Nephron progenitor cell (in vitro differentiated cells): Measurements from ENCODE around the gene MXRA8.

Source experiments
- DNase-seq: peaks from one replicate; pipeline ENCODE4 v3.0.0; 2021
- H3K27ac Mint-ChIP-seq: 2 replicates; pipeline ENCODE4 v1.8.0; 2021; ENCODE audit warnings: mild to moderate bottlenecking, moderate library complexity, mixed read lengths
- H3K27me3 Mint-ChIP-seq: 2 replicates; pipeline ENCODE4 v1.8.0; 2021; ENCODE audit warnings: mild to moderate bottlenecking, low read depth, mixed read lengths; ENCODE audit not compliant: poor library complexity
- H3K36me3 Mint-ChIP-seq: 2 replicates; pipeline ENCODE4 v1.8.0; 2021; ENCODE audit warnings: low read depth, mixed read lengths
- H3K4me1 Mint-ChIP-seq: 2 replicates; pipeline ENCODE4 v1.8.0; 2021; ENCODE audit warnings: mixed read lengths
- H3K4me3 Mint-ChIP-seq: 2 replicates; pipeline ENCODE4 v1.8.0; 2021; ENCODE audit warnings: mild to moderate bottlenecking, moderate library complexity, mixed read lengths
- H3K9me3 Mint-ChIP-seq: 2 replicates; pipeline ENCODE4 v1.8.0; 2021; ENCODE audit warnings: mild to moderate bottlenecking, moderate library complexity, mixed read lengths
- CTCF ChIP-seq: fragments of 200-600 bp; sonication (generic); IDR thresholded peaks from 2 replicates; pipeline ENCODE4 v1.5.0; 2021; ENCODE audit warnings: antibody characterized with exemption

The MXRA8 gene

GRCh38 chr1:1307923-1308755, 50.2 kb downstream of the MXRA8 start, which contains the start of the genes ACAP3 and PUSL1:
ACAP3 (minus strand) TSS chr1:1307930; CDS start chr1:1307815, 115 bp downstream.
PUSL1 (plus strand) TSS chr1:1308597; CDS start chr1:1308644, 47 bp downstream.
- peak within 1 kb of the TSS; percentile 85 for H3K4me3 Mint-ChIP-seq
- H3K4me1 Mint-ChIP-seq = peaks cover 27% of the 10 kb centered on the region
- TF ChIP-seq CTCF = no peak
- no peak within 1 kb of the TSS for H3K27ac Mint-ChIP-seq
- peaks cover 6% of the 10 kb centered on the region for H3K27me3 Mint-ChIP-seq
- DNase-seq = peak; percentile 86
- H3K36me3 Mint-ChIP-seq = no peaks in the 10 kb centered on the region
- H3K9me3 Mint-ChIP-seq = no peaks in the 10 kb centered on the region

GRCh38 chr1:1307261-1307922, 51.0 kb downstream of the MXRA8 start:
- H3K9me3 Mint-ChIP-seq = no peaks in the 10 kb centered on the region
- DNase-seq = no peak
- peaks cover 6% of the 10 kb centered on the region for H3K27me3 Mint-ChIP-seq
- no peak for TF ChIP-seq CTCF
- H3K4me1 Mint-ChIP-seq = peaks cover 27% of the 10 kb centered on the region
- peak overlapping the region; percentile 85 for H3K4me3 Mint-ChIP-seq
- no peaks in the 10 kb centered on the region for H3K36me3 Mint-ChIP-seq
- no peak overlapping the region for H3K27ac Mint-ChIP-seq

GRCh38 chr1:1306661-1307260, 51.6 kb downstream of the MXRA8 start:
- no peak overlapping the region for H3K27ac Mint-ChIP-seq
- H3K27me3 Mint-ChIP-seq = peaks cover 6% of the 10 kb centered on the region
- no peaks in the 10 kb centered on the region for H3K9me3 Mint-ChIP-seq
- DNase-seq = no peak
- H3K4me3 Mint-ChIP-seq = peak overlapping the region; percentile 85
- peaks cover 27% of the 10 kb centered on the region for H3K4me1 Mint-ChIP-seq
- no peaks in the 10 kb centered on the region for H3K36me3 Mint-ChIP-seq
- no peak for TF ChIP-seq CTCF

GRCh38 chr1:1306070-1306660, 52.2 kb downstream of the MXRA8 start:
- H3K36me3 Mint-ChIP-seq = no peaks in the 10 kb centered on the region
- H3K4me1 Mint-ChIP-seq = peaks cover 27% of the 10 kb centered on the region
- peaks cover 6% of the 10 kb centered on the region for H3K27me3 Mint-ChIP-seq
- H3K9me3 Mint-ChIP-seq = no peaks in the 10 kb centered on the region
- DNase-seq = no peak
- TF ChIP-seq CTCF = no peak
- peak overlapping the region; percentile 85 for H3K4me3 Mint-ChIP-seq
- H3K27ac Mint-ChIP-seq = peak overlapping the region; percentile 51

GRCh38 chr1:1305300-1306069, 52.9 kb downstream of the MXRA8 start:
- peaks cover 27% of the 10 kb centered on the region for H3K4me1 Mint-ChIP-seq
- peak overlapping the region; percentile 51 for H3K27ac Mint-ChIP-seq
- H3K4me3 Mint-ChIP-seq = peak overlapping the region; percentile 85
- H3K27me3 Mint-ChIP-seq = peaks cover 3% of the 10 kb centered on the region
- TF ChIP-seq CTCF = no peak
- no peaks in the 10 kb centered on the region for H3K9me3 Mint-ChIP-seq
- H3K36me3 Mint-ChIP-seq = no peaks in the 10 kb centered on the region
- DNase-seq = no peak
